ENCODE measurements around the gene CACNA2D4. TPM values are rescaled to one million over a fixed set of nuclear protein-coding genes. Genes with fewer than 3 reads are reported as not detected.

The CACNA2D4 gene
- polyA plus RNA-seq, 10 donors, result 1.3 to 4.4 (median 2.2) TPM

DNA sequence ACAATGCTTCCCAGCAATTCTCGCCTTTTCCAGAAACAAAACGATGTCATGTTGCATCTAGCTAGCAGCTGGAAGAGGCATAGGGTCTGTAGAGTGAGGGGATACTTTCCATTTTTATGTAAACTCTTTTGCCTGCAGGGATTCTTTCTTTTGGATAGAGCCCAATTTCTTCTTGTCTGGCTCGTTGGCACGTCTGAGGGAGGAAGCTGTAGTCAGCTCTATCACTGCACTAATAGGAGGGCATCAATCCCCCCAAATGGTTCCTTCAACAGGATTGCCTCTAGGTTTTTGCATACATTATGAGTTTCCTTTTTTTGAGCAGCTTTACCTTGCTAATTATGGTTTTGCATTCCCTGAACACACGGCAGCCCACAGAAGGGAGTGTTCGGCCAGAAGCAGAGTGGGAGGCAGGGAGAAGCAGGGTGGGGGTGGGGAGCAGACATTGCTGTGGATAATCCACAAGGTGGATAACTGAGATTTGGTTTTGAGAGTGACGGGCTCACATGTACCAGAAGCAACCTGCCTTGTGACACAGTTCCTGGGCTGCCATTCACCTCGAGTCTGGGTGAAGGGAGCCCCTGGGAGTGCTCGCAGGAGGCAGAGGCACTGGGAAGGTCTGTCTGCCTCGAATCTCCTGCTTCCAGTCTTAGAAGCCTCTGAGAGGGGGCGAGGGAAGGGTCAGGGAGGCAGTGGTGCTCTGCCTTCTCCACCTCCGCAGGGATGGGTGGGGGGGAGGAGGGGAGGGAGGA is 73.6 kb downstream of the CACNA2D4 start:
- no peak for DNase-seq

DNA sequence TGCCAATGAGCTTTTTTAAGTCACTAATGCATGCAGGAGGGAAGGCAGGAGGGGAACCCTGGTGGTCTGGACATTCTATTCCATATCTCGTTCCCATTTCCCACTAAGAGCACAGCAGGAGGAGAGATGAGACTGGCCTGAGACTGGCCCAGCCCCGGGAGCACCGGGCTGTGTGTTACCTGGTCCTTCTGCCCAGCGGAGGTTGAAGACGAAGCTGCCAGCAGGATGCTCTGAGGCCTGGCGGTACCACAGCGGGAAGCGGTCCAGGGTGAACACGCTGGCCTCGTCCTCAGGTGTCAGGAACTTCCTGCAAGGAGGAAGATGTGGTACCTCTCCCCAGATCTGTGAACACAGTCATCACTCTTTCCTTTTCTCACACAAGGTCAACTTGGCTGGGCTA is 74.2 kb downstream of the CACNA2D4 start:
- DNase-seq, result no peak

DNA sequence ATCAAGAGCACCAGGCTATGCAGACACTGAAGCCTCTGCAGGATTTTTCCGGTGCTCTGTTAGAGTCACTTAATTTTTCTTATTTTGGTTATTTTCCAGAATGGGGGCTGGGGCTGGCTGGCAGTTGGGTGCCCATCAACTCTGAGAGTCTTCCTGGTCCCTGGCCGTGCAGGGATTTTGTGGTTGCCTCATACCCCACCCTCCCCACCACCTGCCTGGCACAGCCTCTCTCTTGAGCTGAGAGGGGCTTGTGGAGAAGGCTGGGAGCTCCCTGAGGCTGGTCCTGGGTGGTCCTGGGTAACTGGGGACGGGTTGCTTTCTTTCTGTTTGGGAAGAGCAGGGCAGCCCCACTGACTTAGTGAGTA is 74.8 kb downstream of the CACNA2D4 start:
- DNase-seq, result no peak

DNA sequence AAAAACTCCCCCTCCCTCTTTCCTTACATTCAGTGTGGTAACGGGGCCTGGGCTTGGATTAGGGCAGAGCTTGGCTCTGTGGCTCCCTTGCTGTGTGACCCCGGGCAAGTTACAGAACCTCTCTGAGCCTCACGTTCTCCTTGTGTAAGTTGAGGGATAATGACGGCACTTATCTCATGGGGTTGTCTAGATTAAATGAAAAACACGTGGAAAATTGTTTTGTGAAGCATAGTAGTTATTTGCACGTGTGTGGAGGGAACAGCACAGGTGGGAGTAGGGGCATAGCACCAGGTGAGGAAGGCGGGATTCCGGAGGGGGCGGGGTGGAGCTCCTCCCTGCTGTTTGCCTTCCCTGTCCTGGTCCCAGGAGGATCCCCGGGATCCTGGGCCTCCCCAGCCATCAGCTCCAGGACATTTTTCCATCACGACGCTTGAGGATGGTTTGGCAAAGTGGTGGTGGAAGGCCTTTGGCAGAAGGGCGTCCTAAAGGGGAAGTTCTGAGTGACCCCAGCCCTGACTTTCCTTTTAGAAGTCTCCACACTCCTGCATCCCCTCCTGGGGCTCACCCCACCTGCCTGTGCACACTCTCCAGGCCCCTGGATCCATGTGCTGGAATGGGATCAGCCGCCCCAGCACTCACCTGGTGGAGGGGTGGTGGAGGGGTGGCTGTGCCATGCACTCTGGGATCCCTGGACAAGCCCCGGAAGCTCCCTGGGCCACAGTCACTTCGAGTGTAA is 75.4 kb downstream of the CACNA2D4 start:
- no peak for DNase-seq

DNA sequence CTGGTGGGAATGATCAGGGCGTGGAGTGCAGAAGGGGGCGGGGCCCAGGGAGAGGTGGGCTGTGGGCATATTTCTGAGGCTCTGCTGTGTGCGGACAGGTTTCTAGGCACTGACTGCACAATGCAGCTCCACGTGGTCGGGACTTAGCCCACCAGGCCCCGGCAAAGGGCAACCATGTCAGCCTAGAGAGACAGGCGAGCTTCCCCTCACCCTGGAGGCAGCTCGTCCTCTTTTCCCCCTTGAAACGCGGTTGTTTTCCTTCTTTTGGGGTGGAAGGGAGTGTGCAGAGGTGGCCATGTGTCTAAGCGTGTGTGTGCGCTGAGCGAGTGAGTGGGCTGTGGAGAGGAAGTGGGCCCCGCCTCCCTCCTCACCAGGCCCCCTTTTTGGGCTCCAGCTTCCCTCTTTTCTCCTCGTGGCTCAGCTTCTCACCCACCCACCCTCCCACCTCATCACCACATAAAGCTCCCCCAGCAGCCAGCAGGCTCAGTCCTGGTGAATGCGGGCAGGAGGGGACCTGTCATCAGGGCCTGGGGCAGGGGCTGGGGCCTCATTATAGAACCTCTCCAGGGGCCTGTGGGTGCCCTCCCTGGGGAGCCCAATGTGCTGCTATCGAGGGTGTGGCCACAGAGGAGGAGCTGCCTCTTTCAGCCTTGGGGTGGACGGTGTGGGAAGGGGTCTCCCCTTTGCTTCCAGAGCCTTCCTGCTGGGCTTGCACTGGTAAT is 76.1 kb downstream of the CACNA2D4 start:
- no peak for DNase-seq

DNA sequence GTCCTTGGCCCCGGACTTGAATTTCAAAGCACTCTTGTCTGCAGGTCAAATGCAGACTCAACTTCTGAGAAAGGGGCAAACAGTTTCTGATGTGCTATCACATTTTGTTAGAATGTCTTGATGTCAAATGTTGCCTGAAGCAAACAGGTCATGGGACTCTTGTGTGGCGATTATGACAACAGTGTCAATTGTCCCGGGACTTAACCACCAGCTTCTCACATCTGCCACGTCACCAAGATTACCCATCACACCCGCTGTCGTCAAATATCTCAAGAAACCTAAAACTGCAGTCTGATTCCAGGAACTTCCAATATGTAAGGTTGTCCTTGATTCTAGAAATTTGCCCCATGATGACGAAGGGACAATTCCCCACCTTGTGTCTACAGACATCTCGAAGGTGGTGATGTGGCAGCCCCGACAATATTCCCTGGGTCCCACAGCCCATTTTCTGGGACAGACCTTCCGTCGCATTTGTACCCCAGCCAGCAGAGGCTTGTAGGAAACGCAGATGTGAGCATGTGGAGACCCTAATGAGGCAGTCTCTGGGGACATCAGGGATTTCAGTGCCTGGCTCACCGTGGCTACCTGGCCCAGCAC is 76.8 kb downstream of the CACNA2D4 start:
- DNase-seq, result no peak

DNA sequence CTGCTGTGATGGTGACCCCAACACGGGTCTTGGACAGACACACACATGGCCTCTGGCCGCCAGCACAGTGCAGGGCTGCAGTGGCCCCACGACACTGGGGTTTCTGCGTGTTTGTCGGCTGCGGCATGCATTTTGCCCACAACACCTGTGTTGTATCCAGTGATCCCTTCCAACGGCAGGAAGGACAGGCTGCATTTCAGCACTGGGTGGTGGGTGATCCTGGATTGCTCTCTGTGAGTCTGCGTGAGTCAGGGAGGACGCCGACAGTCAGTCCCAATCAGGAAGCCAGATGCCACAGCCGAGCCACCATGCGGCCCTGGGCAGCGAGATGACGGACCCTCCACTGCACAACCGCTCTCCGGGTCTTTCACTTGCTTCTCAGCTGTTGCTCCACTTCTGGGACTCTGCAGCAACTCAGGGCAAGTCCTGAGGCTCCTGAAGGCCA is 77.4 kb downstream of the CACNA2D4 start:
- DNase-seq, result no peak

DNA sequence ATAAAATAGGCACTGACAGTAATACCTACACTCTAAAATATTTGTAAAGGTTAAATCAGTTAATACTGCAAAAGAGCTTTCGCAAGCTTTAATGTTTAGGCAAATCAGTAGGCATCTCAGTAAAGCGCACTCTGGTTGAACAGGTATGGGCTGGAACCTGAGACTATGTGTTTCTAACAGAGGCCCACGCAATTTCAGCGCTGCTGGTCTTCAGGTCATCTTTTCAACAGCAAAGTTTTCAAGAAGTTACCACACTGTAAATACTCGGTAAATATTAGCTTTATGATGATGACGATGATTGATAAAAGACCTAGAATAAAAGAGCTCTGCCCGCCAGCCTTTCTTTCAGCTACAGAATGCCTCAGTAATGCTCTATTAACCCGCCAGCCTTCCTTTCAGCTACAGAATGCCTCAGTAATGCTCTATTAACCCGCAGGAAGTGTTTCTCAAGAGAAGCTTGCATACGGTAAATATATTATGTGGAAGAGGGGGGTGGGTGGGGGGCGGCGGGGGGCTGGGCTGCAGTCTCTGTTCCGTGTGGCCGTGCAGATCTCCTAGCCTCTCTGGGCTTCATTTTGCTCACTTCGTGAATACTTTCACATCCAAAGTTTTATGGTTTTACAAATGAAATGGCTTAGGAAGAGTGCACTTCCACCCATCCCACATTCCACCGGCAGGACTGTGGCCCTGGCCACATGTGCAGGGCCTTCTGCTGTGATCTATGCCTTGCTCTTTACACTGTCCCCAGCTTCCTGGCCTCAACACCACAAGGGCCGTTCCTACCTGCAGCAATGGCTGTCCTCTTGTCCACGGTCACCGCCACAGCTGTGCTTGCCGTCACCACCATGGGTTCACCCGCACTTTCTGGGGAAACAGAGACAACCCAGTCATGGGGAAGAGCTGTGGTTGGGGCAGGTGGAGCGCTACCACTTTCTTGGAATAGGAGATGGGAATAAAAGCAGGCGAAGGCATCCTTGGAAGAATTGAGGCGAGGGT is 78.2 kb downstream of the CACNA2D4 start:
- no peak for DNase-seq

DNA sequence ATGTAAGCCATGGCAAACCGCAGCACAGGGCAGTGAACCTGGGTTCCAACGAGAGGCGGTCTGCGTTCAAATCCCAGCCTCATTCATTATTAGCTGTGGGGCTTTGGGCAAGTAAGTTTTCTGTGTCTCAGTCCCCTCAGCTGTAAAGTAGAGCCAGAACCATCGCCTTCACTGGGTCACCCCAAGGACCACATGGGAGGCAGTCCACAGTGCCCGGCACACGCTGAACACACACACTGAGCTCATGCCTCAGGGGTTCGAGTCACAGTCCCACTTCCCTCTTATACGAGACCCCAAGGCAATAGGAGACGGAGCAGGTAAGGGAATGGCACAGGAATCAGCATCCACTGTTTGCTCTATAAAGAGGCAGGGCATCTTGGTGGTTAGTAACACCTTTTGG is 79.0 kb downstream of the CACNA2D4 start:
- DNase-seq, result no peak

DNA sequence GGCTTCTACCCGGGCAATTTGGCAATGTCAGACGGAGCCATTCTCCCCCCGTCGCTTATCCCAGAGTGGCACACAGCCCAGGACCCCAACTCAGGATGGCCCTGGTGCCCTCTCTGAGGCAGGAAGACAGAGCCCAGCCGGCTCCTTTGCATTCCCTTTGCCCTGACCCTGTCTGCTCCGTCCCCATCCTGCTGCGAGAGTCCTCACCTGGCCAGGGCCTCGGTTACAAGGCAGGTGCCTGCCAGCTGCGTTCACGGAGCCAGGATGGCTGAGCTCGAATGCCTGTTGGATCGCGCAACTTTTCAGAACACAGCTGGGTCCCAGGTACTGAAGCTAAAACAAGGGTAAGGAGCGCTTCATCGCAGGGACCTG is 79.5 kb downstream of the CACNA2D4 start:
- no peak for DNase-seq

DNA sequence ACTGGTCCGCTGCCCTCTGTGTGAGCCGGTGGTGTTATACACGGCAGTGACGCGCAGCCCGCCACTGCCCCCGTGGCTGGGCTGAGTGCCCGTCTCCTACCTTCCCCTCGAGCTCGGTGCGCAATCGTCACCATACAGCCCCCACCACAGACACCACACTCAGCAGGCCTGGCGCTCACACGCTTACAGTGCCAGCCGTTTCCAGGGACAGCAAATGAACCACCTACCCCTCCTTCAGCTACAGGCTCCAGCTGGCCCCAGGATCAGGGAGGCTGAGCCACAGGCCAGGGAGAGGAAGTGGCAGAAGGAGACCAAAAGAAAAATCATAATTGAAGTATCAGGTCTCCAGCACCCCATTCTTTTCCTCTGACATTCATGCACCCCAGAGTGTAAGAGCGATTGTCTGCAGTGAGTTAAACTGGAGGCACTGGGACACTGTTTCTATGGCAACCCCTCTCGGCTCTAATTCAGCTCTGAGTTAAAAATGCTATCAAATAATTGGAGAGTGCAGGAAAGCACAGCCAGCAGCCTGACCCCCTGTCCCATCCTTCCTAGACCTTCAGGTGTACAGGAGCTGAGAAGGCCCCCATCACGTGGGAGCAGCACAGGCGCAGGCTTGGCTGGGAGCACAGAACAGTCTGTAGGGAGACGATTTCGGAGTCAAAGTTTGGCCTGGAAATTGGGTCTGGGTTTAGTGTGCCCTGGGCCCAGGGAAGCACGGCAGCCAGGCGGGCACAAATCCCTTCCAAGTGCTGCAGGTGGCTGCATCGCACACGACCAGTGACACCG is 80.1 kb downstream of the CACNA2D4 start:
- DNase-seq, result no peak

DNA sequence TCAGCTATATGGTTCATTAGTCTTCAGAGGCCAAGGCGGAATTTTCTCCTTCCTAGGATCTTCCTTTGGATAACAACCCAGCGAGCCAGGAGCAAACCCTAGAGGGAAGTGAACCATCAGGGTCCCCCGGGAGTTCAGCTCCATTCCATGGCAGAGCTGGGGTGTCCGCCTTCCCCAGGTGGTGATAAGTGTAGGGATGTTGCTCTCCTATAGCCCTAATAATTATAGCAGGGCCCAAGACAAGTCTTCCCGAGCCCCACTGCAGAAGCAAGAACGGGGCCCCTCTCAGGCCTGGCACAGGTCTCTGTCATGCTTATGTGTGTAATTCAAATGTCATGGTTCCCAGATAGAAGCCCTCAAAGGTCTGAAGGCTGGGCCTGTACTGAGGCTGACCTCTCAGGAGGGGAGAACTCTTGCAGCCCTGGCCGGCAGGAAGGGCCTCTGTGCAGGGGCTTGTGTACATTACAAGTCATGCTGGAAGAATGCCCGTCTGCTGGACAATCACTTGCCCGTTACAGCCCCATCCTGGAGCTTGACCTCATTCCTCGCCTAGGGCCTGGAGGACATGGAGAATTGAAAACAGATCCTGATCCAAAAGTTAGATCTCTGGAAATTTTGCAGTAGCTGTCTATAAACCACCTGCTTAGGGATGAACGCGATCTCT is 80.8 kb downstream of the CACNA2D4 start:
- no peak for DNase-seq

DNA sequence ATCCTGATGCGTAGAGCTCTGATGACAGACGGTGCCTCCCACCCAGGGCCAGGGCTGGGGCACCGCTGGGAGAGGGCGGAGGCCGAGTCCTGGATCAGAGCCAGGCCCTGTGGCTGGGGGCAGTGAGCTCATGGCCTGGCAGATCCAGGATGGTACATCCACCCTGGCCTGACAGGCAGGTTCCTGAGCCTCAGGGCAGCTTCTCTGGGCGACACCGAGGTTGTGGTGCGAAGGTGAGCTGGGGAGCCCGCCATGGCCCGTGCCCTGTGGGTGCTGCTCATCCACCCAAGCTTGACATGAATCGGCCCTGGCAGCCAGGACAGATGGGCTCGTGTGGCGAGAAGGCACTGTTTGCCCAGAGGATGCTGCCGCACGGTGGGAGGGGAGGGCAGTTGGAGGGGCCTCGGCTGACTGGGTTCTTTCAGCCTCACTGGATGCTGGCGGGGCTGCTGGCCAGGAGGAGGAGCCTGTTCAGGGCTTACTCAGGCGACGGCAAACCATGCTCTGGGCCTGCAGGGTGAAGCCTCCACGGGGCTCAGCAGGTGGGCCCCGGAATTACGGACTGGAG is 81.5 kb downstream of the CACNA2D4 start:
- no peak for DNase-seq

DNA sequence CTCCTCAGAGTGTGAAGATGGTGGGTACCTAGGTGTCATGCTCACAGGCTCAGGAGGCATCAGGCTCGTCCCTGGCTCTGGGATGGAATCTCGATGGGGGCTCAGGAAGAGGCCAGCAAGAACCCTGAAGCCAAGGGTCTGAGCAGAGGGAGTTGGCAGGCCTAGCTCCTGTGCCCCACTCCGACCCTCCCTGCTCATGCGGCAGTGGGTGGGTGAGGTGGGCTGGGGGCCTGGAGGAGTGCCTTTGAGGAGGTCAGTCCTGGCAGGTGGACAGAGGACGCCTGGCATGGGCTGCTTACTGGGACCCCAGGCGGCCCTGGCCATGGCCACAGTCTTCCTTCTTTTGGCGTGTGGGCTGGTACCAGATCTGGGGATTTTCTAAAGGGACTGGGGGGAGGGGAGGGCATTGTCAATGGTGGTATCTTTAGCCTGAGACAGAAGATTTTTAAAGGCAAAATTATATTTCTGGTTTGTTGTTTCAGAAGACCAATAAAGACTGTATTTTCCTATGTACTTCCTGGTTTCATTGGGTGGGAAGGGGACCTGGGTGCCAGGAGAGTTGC is 82.1 kb downstream of the CACNA2D4 start:
- DNase-seq, result no peak

DNA sequence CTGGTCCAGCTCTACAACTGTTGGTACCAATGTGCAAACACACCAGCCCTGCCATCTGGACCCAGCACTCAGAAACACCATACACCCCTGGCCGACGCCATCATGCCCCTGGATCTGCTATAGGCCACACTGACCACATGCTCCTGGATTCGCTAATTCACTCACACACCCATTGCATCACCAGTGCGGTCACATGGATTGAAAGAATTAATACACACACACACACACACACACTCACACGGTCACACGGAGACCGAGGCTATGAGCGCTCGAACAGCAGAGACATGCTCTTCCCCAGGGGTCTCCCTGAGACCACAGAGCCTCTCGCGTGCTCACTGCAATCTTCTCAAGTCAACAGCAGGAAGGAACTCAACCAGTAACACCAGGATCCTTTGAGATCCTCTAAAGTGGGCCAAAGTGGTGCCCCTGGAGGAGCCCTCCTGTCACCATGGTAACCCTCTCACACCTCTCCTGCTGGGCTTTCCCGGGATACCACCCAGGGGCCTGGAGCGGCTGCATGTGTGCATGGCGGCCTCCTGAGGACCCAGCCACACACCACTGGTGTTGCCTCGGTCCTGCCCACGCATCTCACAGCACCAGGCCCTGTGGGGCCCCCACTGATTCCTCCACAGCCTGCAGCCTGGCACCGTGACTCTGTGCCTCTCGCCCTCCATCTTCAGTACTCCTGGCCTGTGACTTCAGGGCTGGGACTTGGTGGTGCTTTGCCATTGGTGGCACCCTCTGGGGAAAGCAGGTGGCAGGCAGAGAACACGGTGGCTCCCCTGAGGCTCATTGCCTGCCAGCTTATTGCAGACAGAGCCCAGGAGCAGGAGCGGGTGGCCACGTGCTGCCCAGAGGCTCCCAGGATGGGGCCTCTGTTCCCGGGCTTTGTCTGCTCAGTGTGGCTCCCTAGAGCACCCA is 83.0 kb downstream of the CACNA2D4 start:
- no peak for DNase-seq

DNA sequence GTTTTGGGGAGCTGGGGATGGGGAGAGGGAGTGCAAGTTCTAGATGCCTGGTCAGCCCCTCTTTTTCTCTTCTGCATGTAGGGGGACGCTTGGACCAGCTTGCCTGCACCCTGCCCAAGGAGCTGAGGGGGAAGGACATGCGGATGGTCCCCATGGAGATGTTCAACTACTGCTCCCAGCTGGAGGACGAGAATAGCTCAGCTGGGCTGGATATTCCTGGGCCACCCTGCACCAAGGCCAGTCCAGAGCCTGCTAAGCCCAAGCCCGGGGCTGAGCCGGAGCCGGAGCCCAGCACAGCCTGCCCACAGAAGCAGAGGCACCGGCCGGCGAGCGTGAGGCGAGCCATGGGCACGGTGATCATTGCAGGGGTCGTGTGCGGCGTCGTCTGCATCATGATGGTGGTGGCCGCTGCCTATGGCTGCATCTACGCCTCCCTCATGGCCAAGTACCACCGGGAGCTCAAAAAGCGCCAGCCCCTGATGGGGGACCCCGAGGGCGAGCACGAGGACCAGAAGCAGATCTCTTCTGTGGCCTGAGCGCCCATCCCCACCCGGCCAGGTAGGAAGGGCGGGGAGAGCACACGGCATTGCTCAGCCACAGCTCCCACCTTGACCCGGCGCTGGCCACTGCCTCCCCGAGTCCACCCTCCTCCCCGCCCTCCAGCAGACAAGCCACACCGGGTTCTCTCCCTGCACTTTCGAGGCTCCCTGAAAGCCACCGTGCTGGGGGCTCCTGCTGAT is 84.1 kb downstream of the CACNA2D4 start:
- DNase-seq, result no peak

DNA sequence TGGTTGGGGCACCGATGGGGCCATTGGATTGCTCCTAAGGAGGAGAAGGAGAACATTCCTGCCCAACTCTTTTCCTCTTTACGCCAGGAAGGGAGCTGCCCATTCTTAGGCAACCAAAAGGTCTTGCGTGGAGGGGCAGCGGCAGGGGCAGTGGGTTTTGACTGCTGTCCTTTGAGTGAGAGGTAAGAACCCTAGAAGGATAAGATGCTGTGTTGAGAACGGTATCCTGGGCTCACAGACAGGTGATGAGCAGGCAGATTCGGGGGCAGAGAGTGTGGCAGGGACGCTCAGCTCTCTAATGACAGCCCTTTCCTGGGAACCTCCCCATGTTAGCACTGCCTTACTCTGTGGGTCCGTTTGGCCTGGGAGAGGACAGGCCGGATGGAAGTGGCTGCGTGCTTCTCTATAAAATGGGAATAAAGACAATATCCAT is 84.8 kb downstream of the CACNA2D4 start:
- no peak for DNase-seq

All from muscle of back (tissue), 11 donors.